ENCODE measurements around the gene ABCG1. TPM values are rescaled to one million over a fixed set of nuclear protein-coding genes. Genes with fewer than 3 reads are reported as not detected.

Gene ABCG1
- total and polyA plus RNA-seq, 2 experiments from 2014 or later: 1.3 to 4.4 TPM

- no peak for TF ChIP-seq REST (IDR thresholded peaks at IDR 0.05; ENCODE audit: unreplicated experiment)
- TF ChIP-seq NANOG (IDR thresholded peaks at IDR 0.05; ENCODE audit: borderline replicate concordance): no peak
- no peak for TF ChIP-seq ZNF114 (CRISPR knock-in tag; IDR thresholded peaks at IDR 0.05)
- no peak for TF ChIP-seq CTCF (conservative IDR thresholded peaks at IDR 0.05; ENCODE audit: low read depth in 2 of 2)
- TF ChIP-seq EZH2phosphoT487 (IDR thresholded peaks at IDR 0.05; ENCODE audit: unreplicated experiment): no peak
- TF ChIP-seq STAT1 (IDR thresholded peaks at IDR 0.05; ENCODE audit: unreplicated experiment): no peak
- no peak for TF ChIP-seq POLR2AphosphoS5 (IDR thresholded peaks at IDR 0.05; ENCODE audit: low read depth)
- TF ChIP-seq CREB1 (CRISPR knock-in tag; IDR thresholded peaks at IDR 0.05; ENCODE audit: low read depth): no peak
- no peak for TF ChIP-seq JUNB (IDR thresholded peaks at IDR 0.05; ENCODE audit: unreplicated experiment)
- TF ChIP-seq ETS1 (IDR thresholded peaks at IDR 0.05): no peak
- no peak for TF ChIP-seq EZH2 (IDR thresholded peaks at IDR 0.05; ENCODE audit: low read depth, unreplicated experiment)
Observed at GRCh38 chr21:42227909-42228708, 9.2 kb downstream of the ABCG1 start (continued).

- peaks cover 3% of the 10 kb centered on the region; the same call in 2 of the 3 replicates for H3K36me3 Mint-ChIP-seq (ENCODE audit: low read depth)
- no peaks in the 10 kb centered on the region for H3K9me3 Mint-ChIP-seq
- no peak overlapping the region for H3K4me3 Mint-ChIP-seq
- no peak overlapping the region for H2AFZ ChIP-seq
- no peaks in the 10 kb centered on the region for H4K20me1 ChIP-seq (replicated peaks; ENCODE audit: insufficient read depth)
- 0 out of 2 replicates have a peak, but pooled peaks cover under 1% of the 10 kb centered on the region for H3F3A ChIP-seq (replicated peaks; ENCODE audit: low read depth)
- H3K4me1 Mint-ChIP-seq: peaks cover 27% of the 10 kb centered on the region
- H3K9me2 ChIP-seq (ENCODE audit: insufficient read depth): no peaks in the 10 kb centered on the region; the same call in 1 of the 2 replicates
- H3K27me3 Mint-ChIP-seq (ENCODE audit: insufficient read depth, low read depth, poor library complexity): peaks cover 10% of the 10 kb centered on the region
- no peak overlapping the region for H3K27ac Mint-ChIP-seq
- no peak overlapping the region for H3K27ac ChIP-seq (ENCODE audit: low read depth)
- H3K36me3 ChIP-seq (ENCODE audit: insufficient read depth): no peaks in the 10 kb centered on the region
- H3K4me1 ChIP-seq (ENCODE audit: insufficient read depth): peaks cover 1% of the 10 kb centered on the region; the same call in 1 of the 2 replicates
- ATAC-seq (no peak), DNase-seq (ENCODE audit: low spot score) (no peak)
- H3K4me3 ChIP-seq: no peak overlapping the region
- H3K4me2 ChIP-seq: no peak overlapping the region
- peaks cover 2% of the 10 kb centered on the region; the same call in 1 of the 2 replicates for H3K27me3 ChIP-seq (ENCODE audit: insufficient read depth)
- H3K79me2 ChIP-seq (replicated peaks; ENCODE audit: insufficient read depth): no peaks in the 10 kb centered on the region
- no peak for TF ChIP-seq JUNB (IDR thresholded peaks at IDR 0.05; ENCODE audit: unreplicated experiment)
- no peak for TF ChIP-seq STAT1 (IDR thresholded peaks at IDR 0.05; ENCODE audit: unreplicated experiment)
- no peak for TF ChIP-seq ZNF114 (CRISPR knock-in tag; IDR thresholded peaks at IDR 0.05)
- TF ChIP-seq ZNF331 (CRISPR knock-in tag; IDR thresholded peaks at IDR 0.05; ENCODE audit: low read depth): no peak
- TF ChIP-seq ETS1 (IDR thresholded peaks at IDR 0.05): no peak
- no peak for TF ChIP-seq REST (IDR thresholded peaks at IDR 0.05; ENCODE audit: unreplicated experiment)
- no peak for TF ChIP-seq POLR2AphosphoS5 (IDR thresholded peaks at IDR 0.05; ENCODE audit: low read depth)
- no peak for TF ChIP-seq EZH2 (IDR thresholded peaks at IDR 0.05; ENCODE audit: low read depth, unreplicated experiment)
Observed at GRCh38 chr21:42228709-42229220, 9.8 kb downstream of the ABCG1 start.

Data from GM23338 (cell line).